NCI-H1092 (cell line): ENCODE results near the gene HLX.

Experiments
- DNase-seq: peaks from one replicate; lab custom pipeline; 2025; lab: John Stamatoyannopoulos, UW

HLX gene

DNA sequence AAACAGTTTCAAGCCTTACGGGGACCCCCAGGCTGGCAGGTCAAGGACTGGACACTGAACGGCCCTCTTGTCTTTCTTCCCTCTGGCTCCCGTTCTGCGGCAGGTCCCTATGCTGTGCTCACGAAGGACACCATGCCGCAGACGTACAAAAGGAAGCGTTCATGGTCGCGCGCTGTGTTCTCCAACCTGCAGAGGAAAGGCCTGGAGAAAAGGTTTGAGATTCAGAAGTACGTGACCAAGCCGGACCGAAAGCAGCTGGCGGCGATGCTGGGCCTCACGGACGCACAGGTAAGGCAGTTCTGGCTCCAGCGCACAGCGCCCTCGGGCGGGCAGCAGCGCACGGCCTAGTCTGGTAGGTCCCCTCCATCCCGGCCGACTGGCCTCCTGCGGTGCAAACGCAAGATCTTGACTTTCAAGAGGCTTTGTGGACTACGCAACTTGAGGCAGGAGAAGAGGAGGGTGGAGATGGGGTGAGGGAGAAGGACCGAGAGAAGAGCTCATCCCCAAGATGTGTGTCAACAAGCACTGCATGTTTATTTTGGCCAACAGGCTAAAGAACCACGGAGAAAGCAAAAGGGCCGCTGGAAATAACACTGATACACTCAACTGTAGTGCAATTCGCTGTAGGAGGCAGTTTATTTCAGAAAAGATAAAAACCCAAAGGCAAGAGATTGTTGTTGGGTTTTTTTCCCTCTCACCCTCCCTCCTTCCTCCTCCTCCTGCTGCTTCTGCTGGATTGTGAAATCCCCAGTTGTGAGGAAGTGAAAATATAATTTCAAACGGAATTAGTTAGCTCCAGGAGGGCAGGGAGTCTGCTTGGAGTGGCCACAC lies 3.0 kb downstream of the HLX start:
- no peak for DNase-seq

DNA sequence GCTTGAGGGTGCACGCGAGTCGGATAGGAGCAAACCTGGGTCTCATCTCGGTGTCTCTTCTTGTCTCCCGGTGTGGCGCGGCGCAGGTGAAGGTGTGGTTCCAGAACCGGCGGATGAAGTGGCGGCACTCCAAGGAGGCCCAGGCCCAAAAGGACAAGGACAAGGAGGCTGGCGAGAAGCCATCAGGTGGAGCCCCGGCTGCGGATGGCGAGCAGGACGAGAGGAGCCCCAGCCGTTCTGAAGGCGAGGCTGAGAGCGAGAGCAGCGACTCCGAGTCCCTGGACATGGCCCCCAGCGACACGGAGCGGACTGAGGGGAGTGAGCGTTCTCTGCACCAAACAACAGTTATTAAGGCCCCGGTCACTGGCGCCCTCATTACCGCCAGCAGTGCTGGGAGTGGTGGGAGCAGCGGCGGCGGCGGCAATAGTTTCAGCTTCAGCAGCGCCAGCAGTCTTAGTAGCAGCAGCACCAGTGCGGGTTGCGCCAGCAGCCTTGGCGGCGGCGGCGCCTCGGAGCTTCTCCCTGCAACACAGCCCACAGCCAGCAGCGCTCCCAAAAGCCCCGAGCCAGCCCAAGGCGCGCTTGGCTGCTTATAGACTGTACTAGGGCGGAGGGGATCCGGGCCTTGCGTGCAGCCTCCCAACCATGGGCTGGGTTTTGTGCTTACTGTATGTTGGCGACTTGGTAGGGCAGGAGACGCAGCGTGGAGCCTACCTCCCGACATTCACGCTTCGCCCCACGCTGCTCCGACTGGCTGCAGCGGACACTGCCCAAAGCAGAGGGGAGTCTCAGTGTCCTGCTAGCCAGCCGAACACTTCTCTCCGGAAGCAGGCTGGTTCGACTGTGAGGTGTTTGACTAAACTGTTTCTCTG lies 5.1 kb downstream of the HLX start:
- DNase-seq, result no peak

DNA sequence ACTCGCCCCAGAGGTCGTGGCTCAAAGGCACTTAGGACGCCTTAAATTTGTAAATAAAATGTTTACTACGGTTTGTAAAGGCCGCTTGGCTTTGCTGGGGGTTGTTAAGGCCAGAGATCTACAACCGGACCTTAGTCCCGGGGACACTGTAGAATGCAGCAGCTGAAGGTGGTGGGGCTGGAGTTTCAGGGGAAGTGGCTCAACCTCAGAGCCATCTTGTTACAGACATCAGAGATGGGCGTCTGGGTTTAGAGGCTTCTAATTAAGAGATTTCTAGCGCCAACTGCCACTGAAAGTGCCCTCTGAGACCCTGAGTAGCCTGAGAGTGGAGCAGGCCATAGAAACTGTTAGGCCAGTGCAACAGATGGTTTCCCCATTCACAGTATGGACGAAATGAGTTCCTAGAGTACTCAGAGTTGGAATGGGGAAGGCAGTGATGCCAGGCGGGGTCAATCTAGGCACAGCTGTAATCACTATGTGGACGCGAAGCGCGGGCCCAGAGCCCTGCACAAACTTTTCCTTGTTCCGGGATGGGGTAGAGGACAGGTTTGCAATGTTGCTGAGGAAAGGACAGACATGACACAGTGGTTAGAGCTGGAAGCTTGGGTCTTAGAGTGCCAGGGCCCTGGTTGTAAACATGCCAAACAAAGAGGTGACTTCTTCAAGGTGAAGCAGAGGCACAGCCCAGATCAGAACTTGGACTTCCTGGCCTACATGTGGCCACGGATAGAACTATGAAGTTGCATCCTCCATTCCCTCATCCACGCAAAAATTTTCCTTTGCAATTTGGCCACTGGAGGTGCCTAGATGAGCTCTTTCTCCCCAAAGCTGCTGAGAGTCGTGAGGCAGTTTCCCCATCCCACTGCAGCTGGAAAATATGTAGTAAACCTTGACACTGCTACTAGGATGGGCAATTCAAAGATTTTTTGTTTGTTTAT lies 6.0 kb downstream of the HLX start:
- DNase-seq, result no peak

DNA sequence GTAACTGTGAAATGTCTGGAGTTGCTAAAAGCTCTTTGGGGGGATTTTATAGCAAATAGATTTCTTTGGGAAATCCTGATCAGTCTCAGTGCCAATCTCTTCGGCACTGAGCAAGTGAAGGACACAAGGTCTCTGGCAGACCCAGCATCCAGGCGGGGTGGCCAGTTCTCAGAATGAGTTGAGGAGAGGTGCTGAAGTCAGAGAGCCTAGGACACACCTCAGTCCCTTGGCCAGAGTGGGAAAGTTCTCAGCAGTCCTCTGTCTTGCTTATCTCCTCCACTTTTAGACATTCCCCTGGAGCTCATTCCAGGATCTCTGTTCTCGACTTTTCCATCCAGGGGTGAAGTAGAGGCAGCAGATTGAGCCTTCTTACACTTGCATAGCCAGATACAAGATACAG lies 6.7 kb downstream of the HLX start:
- no peak for DNase-seq

DNA sequence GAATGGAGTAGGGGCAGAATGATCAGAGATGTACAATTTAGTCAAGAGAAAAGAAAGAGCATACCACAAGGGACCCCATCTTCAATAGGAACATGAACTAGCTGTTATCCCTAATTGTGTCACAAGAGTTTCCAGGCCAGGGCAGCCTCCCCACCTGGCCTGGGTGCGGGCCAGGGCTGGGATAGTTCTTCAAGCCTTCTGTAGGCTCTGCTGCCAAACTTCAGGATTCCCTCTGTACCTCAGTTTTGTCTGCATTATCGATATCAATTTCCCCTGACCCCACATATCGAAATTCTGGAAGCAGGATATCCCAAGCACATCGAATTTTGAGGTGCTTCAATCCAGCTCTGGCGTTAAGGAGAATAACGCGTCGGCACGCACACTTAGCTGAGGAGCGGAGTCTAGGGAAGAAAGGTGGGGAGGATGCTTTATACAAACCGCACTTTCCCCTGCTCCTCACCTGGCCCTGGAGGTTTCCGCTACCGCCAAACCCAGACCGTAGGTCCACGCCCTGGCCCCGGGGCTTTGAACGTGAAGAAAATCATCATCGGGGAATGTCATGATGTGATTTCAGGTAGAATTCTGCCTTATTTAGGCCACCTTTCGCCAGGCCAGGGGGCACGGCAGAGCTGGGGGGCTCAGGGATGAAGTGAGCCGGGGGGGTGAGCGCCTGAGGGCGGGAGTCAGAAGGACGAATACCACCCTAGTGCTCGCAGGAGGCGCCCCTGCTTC lies 7.4 kb downstream of the HLX start:
- DNase-seq, result no peak

DNA sequence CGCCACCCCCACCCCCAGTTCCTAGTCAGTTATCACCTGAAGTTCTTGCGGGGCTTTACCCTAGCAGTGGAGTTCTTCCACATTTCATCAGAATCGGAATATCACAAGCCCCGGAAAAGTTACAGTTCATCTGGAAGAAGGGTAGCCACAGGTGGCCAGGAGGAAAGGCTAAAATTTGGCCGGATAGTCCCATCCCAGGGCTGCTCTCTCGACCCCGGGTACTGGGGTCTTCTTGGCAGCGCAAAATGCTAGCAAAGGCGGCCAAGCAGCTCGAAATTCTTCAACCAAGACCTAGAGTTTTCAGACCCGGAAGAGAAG lies 7.9 kb downstream of the HLX start:
- DNase-seq, result no peak

DNA sequence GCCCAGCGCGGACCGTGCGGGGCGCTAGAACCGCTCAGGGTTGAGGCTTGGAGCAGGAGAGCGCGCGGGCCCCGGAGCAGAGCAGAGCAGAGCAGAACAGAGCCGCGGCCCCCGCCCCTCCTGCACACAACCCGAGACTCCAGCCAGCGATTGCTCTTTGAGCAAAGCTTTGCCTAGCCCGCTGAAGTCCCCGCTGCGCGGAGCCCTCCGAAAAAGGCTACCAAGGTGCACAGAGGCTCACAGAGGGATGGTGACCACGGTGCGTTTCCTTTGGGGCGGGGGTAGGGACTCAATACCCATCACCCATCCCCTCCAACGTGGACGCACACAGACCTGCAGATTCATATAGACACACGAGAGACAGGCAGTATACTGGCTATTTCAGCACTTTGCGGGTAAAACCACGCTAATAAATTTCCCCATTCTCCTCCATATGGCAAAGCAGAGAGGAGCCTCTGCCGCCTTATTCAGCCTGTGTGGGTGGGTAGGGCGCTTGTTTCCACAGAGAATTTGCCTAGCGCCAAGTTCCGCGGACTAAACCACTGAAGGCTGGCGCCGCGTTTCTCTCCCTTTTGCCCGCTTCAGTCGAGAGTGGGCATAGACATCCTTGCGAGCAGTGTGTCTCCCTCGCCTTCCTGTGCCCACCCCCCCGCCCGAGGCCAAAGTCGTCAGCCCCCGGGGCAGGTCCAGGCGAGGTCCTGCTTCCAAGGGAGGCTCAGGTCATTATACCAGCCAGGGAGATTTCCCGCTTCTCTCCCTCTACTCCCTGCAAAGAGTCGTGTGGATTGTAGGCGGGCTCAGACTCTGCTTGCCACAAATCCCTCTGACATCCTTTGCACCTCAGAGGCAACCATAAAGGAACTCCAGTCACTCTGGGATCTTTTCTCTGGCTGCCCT lies 8.5 kb downstream of the HLX start:
- no peak for DNase-seq

DNA sequence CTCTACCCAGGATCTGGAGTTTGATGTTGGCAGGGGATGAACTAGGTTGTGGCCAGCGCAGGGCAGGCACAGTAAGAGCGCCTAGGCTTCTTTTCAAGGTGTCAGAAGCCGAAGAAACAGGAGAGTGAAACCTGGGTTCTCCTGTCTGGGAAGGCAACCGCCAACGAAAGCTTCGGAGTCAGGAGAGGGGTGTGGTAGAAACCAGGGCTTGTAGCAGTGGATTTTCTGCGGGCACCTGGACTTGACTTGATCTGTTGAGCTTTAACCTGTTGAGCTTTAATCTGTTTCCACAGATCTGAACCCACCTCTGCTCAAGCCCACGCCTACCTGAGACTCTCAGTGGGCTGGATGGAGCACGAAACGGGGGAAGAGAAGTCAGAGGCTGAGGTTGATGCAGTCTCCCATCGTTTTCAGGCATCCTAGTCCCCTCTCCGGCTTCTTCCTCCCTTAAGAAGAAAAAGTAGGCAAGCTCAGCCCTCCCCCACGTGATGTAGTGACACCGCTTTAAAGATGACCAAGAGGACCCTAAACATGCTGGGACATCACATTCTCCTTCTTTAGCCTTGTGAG lies 9.3 kb downstream of the HLX start:
- no peak for DNase-seq

DNA sequence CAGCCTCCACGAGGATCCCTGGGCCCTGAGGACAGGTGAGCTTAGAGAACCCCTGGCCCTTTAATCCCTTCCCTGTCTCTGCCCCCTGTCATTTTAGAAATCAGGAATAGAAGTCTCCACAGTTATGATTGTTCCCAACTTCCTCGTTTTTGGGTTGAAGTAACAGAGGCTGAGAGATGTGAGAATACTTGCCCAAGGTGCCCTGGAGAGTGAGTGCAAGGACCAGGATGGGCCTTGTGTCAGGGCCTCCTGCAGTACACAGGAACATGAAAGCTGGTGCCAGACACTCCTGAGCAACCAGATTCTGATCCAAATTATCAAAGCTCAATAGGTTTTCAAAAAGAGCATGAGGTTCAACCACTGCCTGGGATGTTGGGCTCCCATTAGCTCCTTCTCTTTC lies 10.1 kb downstream of the HLX start:
- DNase-seq, result no peak

DNA sequence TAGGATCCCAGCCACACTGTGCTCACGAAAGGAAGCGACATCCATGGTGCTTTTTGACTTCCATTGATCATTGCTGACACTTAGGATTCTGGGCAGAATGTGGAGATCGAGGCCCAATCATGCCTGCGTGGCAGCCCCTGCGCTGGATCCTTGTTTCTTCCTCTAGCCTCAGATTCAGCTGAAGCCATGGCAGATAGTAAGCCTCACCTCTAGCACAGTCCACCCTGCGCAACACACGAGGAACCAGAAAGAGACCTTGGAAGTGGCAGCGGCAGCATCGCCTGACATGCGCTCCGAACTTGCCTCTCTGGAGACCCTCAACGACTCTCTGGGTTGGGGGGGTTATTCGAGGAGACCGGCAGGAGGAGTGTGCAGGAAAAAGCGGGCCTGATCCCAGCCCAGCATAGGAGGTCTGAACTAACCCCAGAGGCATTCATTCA lies 10.6 kb downstream of the HLX start:
- DNase-seq, result no peak

DNA sequence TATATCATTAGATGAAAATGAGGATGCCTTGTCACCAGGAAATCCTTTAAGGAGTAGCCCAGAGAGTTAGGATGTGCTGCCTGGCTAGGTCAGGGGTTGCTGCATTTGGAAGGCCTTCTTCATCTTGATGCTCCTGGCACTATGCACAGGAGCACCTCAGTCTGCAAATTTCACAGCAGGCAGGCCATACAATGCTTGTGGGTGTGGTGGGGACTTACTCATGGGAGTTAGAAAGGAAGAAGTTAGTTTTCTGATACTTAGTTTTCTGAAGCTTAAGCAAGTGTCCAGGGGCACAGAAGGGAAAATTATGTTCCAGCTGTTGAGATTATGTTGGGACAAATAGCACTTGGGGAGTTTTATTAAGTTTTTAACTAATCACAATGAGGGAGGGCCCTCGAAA lies 11.4 kb downstream of the HLX start:
- DNase-seq, result no peak

DNA sequence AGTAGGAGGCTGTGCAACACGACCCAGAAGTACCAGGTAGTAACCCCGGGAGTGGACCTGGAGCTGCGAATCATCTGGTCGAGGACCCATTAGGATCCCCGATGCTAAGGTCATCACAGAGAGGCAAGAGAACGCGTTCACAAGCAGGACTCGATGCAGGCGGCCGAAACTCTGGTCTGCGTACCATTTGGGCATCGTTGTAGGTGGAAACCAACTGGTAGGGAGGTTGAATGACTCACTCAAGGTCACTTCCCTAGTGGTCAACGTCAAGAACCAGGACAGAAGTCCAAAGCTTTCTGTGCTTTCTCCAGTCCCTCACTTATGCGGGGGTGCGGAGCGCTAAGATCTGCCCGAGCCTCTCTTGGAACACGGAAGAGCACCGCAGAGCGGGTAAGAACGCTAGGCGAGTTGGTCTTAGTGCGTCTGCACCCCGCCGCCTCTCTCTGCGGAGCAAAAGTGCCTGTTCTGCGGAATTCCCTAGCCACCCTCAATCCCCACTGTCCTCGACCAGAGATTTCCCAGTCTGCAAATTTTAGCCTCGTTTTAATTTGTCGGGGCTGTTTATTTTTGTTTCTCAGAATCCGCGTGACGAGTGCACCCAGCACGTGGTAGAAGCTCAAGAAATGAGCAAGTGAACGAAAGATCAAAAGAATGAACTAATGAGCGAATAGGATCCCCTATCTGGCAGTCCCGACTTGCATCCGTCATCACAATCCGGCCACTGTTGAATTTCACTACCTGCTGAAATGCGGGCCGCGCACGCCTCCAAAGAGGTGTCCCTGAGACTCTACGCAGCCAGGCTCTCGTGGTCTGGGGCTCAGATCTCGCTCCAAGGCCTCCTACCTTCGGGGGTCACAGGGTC lies 12.2 kb downstream of the HLX start:
- DNase-seq, result no peak

DNA sequence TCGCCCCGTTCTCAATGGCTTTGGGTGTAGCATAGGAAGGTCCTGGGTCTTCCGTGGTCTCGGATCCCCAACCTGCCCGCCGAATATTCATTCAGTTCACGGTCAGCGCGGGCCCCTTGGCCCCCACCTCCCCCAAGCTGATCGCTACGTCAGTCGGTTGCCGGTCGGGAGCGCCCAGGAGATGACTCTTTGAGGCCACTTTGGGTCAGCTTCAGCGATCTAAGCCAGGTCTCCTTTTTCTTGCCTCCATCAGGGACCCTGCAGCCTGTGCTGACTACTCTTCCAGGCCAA lies 12.8 kb downstream of the HLX start:
- no peak for DNase-seq

DNA sequence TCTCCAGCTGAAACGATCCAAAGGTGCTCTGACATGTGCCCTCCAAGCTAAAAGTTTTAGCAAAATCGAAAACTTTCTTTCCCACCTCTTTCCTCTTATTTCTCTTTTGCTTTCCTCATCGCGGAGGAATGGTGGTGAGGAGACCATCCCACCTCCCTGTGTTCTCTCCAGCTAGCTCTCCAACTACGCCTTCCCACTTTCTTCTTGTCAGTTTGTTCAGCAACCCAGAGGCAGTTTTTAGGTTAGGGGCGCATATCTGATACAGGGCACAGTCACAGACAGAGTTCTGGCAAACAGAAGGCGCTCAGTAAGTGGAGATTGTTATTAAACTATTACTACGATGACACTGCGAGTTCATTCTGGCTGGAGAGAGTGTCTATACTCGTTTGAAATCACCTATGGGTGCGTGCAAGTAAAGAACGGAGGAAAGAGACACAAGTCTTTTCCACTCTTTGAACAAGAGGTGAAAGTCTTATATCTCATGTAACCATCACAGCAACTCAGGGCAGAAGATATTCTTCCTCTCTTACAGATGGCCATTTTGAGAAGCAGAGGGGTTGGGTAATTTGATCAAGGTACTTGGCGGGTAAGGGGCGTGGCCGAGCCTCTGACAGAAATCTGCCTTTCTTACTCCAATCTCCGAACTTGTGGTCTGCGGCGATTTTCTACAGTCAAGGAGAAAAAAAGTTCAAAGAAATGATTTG lies 13.9 kb downstream of the HLX start:
- no peak for DNase-seq

DNA sequence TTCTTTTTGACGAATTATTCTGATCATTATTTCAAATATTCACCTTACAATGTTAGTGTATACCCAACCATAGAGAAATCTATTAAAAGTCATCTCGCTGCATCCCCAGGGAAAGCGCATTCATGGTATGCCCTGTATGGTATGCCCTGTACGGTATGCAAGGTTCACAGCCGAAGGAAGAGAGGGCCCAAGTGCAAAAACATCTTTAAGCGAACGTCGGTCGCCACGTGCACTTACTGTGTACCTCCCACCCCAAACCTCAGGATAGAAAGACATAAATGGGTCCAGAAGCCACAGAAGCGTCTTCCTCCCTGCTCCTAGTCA lies 14.4 kb downstream of the HLX start:
- DNase-seq, result no peak

DNA sequence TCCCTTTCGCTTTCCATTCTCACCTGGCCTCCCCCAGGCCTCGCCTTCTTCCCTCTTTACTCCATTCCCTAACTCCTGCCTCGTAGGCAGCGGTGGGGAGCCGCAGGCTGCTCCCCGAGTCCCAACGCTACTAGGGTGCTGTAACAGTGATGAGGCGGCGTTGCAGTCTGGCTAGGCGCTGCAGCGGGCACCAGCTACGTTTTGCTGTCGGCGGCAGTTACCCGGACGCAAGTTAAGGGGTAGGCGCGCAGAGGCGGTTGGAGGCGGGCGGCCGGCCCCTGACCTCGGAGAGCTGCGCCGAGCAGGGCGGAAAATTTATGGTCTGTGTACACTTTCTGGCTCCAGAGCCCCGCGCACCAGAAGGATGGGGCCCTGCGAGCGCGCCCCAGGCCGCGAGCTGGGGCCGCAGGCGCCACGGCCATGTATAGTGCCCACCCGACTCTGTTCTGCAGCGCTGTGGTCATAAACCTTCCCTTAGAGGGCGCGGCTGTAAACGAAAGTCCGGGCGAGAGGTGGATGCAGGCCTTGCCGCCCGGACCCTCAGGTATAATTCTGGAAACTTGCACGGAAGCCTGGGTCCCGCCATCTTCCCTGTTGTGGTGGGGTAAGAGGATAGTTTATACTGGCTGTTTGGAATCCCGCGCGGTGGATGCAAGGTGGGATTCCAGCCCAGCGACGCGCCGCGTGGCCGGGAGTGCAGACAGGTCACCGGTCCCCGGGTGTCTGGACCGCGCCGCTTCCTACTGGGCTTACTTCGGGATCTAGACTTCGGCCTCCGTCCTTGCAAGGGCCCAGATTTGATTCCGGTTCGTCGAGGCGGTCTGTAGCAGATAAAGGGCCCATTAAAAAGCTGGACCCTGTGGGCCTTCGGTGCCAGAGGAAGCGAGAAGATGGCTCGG lies 15.0 kb downstream of the HLX start:
- no peak for DNase-seq

DNA sequence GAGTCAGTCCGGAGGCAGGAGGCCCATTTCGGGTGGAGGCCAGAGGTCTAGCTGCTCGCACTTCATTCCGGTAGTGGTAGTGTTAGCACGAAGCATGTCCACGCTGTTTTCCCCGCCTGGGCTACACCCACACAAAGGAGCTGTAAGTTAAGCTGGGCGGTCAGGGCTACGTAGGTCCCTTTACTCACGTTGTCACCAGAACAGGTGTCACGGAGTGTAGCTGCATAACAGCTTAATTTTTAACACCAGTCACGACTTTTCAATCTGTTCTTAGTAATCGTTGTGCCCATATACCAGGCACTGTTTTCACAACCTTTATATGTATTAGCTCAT lies 15.6 kb downstream of the HLX start:
- no peak for DNase-seq

DNA sequence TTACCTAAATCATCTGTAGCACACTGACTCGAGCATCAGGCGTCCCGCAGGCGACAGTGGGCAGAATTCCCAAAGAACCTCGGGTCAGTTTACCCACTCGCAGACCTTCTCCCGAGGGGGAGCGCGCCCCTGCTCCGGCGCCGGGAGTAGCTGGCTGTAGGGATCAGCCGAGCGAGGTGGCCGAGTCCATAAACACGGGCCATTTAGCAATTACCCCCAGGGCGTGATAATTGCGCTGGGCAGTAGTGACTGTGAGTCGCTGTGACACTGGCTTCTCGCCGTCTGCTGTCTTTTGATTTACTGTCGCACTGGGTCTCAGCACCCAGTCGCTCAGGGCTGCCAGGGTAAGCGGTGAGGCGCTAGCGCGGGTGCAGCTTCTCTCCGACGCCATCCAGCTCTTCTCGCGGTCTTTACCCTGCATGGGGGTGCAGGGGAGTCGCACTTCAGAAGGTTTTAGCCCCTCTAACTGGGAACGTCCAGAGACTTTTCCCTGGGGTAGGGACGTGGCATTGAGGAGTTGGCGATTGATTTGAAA lies 16.2 kb downstream of the HLX start:
- no peak for DNase-seq
